ENCODE measurements around the gene GASK1A. TPM values are rescaled to one million over a fixed set of nuclear protein-coding genes. Genes with fewer than 3 reads are reported as not detected.

The GASK1A gene
- total RNA-seq, 1 donor from 2014 or later, result not detected

Other genes starting within 250 kb of the GASK1A start
- gene CCDC13, start 206.1 kb upstream of the GASK1A start, total RNA-seq, result 0.20 and 0.54 TPM in 2 replicates
- 74.2 and 76.8 TPM in 2 replicates for gene HIGD1A, start 174.8 kb upstream of the GASK1A start, total RNA-seq
- gene ACKR2, start 169.9 kb upstream of the GASK1A start, total RNA-seq, result 1.6 and 2.7 TPM in 2 replicates
- not detected in 2 replicates for gene CYP8B1, start 103.4 kb upstream of the GASK1A start, total RNA-seq
- 0.39 and 0.54 TPM in 2 replicates for gene ZNF662, start 73.2 kb upstream of the GASK1A start, total RNA-seq
- gene POMGNT2, start 126.8 kb downstream of the GASK1A start, total RNA-seq, result 4.8 and 5.5 TPM in 2 replicates